ENCODE data around the gene SARM1. TPM values are rescaled to one million over a fixed set of nuclear protein-coding genes. Genes with fewer than 3 reads are reported as not detected.

SARM1 gene
- total RNA-seq, 4 donors from 2014 or later, result 6.0 to 22.1 (median 9.5) TPM

- in situ Hi-C loops (cut with MboI; ENCODE audit: low pct_ligation_motif_present in 1 of 4, low pct_unique_long_range_greater_than_20kb in 1 of 4, low sequenced_read_pairs in 3 of 4), result no loop called here
- H3K4me3 ChIP-seq, result no peak overlapping the region
- H3K27ac ChIP-seq, result no peak overlapping the region
- TF ChIP-seq POLR2AphosphoS5 (IDR thresholded peaks at IDR 0.05) (no peak), POLR2A (IDR thresholded peaks at IDR 0.05) (no peak), EP300 (IDR thresholded peaks at IDR 0.05; ENCODE audit: low read depth) (no peak), CTCF (IDR thresholded peaks at IDR 0.05) (no peak)
- 93% methylated on average over 5 of the region's 5 CpGs; no CpG with 5 or more reads in 1 of the 2 donors for WGBS, 2 donors (ENCODE audit: low coverage in 1 of 2)
- H3K27me3 ChIP-seq, result no peaks in the 10 kb centered on the region
- intact Hi-C loops (cut with DNase I; ENCODE audit: low total_unique reads), result no loop called here
- DNase-seq, result no peak
- peaks cover 6 to 28% (median 15%) of the 10 kb centered on the region in 4 donors for H3K4me1 ChIP-seq
- H3K36me3 ChIP-seq, result peaks cover 0 to 17% (median 6%) of the 10 kb centered on the region in 4 donors
- no peaks in the 10 kb centered on the region for H3K9me3 ChIP-seq
These were observed 40.8 kb upstream of the SARM1 start for GRCh38 chr17:28330671-28331070.

- intact Hi-C loops (cut with DNase I; ENCODE audit: low total_unique reads) (no loop called here), in situ Hi-C loops (cut with MboI; ENCODE audit: low pct_ligation_motif_present in 1 of 4, low pct_unique_long_range_greater_than_20kb in 1 of 4, low sequenced_read_pairs in 3 of 4) (no loop called here)
- WGBS, 2 donors (ENCODE audit: low coverage in 1 of 2), result 91 to 93% methylated on average over 2 to 6 of the region's 6 CpGs
These were observed 39.5 kb upstream of the SARM1 start for GRCh38 chr17:28331891-28332420.

GRCh38 chr17:28333083-28333746, 38.3 kb upstream of the SARM1 start:
- DNase-seq, result peak; percentile 2
- intact Hi-C loops (cut with DNase I; ENCODE audit: low total_unique reads) (no loop called here), in situ Hi-C loops (cut with MboI; ENCODE audit: low pct_ligation_motif_present in 1 of 4, low pct_unique_long_range_greater_than_20kb in 1 of 4, low sequenced_read_pairs in 3 of 4) (no loop called here)
- no peak for TF ChIP-seq POLR2AphosphoS5 (IDR thresholded peaks at IDR 0.05)
- TF ChIP-seq POLR2A (IDR thresholded peaks at IDR 0.05), result no peak
- no peak for TF ChIP-seq EP300 (IDR thresholded peaks at IDR 0.05; ENCODE audit: low read depth)
- no peak for TF ChIP-seq CTCF (IDR thresholded peaks at IDR 0.05)
- Histone ChIP-seq H3K4me3 (no peak overlapping the region), H3K27me3 (no peaks in the 10 kb centered on the region), H3K4me1 (peaks cover 13 to 40% (median 25%) of the 10 kb centered on the region in 4 donors), H3K27ac (no peak overlapping the region), H3K36me3 (peaks cover 0 to 14% (median 5%) of the 10 kb centered on the region in 4 donors), H3K9me3 (no peaks in the 10 kb centered on the region)
- 58 to 60% methylated on average over 1 of the region's 1 CpG for WGBS, 2 donors (ENCODE audit: low coverage in 1 of 2)

More at GRCh38 chr17:28331891-28332420, 39.5 kb upstream of the SARM1 start:
- Histone ChIP-seq H3K4me3 (no peak overlapping the region), H3K36me3 (peaks cover 0 to 17% (median 6%) of the 10 kb centered on the region in 4 donors), H3K27ac (no peak overlapping the region), H3K27me3 (no peaks in the 10 kb centered on the region), H3K9me3 (no peaks in the 10 kb centered on the region), H3K4me1 (peaks cover 13 to 29% (median 23%) of the 10 kb centered on the region in 4 donors)
- TF ChIP-seq POLR2AphosphoS5 (IDR thresholded peaks at IDR 0.05) (no peak), POLR2A (IDR thresholded peaks at IDR 0.05) (no peak), CTCF (IDR thresholded peaks at IDR 0.05) (no peak), EP300 (IDR thresholded peaks at IDR 0.05; ENCODE audit: low read depth) (no peak)
- DNase-seq, result peak; percentile 8

GRCh38 chr17:28334171-28334570, 37.3 kb upstream of the SARM1 start:
- Histone ChIP-seq H3K4me1 (peaks cover 13 to 42% (median 25%) of the 10 kb centered on the region in 4 donors), H3K4me3 (peak overlapping the region in 2 of 4 donors; percentile 91 to 94), H3K27me3 (no peaks in the 10 kb centered on the region), H3K9me3 (no peaks in the 10 kb centered on the region), H3K27ac (peak overlapping the region; percentile 94 to 97 (median 96)), H3K36me3 (peaks cover 0 to 4% (median under 1%) of the 10 kb centered on the region in 4 donors)
- DNase-seq, result no peak
- in situ Hi-C loops (cut with MboI; ENCODE audit: low pct_ligation_motif_present in 1 of 4, low pct_unique_long_range_greater_than_20kb in 1 of 4, low sequenced_read_pairs in 3 of 4) (no loop called here), intact Hi-C loops (cut with DNase I; ENCODE audit: low total_unique reads) (no loop called here)
- TF ChIP-seq EP300 (IDR thresholded peaks at IDR 0.05; ENCODE audit: low read depth) (no peak), CTCF (IDR thresholded peaks at IDR 0.05) (no peak), POLR2A (IDR thresholded peaks at IDR 0.05) (no peak), POLR2AphosphoS5 (IDR thresholded peaks at IDR 0.05) (no peak)
- WGBS, 2 donors (ENCODE audit: low coverage in 1 of 2), result 62 to 70% methylated on average over 6 of the region's 6 CpGs
